ENCODE data around the gene GCFC2.
"Not testable (repeated sequence)": the region's sequence is repeated elsewhere in the genome, so short reads cannot be mapped to it uniquely, and the experiment has no call there.

GCFC2 gene

DNA sequence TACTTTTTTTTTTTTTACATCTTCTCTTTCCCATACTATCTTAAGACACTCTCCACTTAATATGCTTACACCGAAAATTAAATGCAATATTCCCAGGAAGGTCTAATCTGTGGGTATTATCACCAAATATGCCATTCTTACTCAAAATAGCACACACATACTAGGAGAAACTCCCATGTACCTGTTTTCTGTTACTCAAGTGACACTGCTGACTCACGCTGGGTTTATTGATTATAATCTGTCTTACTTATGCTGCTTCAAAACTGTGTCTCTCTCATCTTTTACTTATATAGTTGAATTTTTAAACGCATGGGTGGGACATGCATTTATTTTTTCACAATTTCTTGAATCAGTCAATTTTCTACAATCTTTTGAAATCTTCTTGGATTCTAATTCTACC is 34.3 kb downstream of the GCFC2 start:
- no peak for DNase-seq

DNA sequence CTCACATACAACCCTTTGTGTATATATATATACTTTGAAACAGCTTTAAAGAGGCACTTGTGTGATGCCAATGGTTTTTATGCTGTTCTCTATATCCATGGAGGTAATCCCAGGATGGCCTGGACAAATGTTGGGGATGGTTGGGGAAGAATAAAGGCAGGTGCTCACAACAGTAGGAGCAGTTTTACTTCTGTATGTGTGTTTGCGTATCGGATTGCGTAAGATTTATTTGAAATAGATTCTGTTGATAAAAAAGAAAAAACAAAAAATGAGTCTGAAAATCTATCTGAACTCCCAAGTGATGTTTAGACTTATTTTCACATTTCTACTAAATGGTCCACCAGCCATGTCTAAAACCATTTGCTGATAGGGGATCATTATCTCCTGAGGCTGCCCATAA is 34.8 kb downstream of the GCFC2 start:
- no peak for DNase-seq

DNA sequence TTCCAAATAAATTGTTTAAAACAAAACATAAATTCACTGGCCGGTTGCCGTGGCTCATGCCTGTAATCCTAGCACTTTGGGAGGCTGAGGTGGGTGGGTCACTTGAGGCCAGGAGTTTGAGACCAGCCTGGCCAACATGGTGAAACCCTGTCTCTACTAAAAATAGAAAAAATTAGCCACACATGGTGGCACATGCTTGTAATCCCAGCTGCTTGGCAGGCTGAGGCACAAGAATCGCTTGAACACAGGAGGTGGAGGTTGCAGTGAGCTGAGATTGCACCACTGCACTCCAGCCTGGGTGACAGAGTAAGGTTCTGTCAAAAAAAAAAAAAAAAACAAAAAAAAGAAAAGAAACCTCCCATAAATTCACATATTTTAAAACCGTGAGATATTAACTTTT is 35.3 kb downstream of the GCFC2 start:
- not testable (repeated sequence) for DNase-seq

DNA sequence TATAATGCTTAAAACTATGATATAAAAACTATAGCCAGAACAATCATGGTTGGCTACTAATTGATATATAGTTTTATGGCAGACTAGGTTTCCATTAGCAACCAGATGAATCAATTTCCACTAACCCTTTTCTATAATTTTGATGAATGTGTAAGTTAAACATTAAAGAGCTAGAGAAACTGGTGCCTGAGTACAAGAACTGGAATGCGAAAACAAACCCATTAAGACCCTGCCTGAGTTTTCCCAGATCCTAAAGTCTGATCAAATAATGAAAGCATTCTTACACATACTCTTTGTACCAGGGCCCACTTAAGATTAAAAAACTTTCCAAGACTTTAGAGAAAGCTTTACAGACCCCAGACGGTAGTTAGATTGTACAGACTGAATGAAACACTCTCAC is 42.8 kb downstream of the GCFC2 start:
- DNase-seq: no peak

DNA sequence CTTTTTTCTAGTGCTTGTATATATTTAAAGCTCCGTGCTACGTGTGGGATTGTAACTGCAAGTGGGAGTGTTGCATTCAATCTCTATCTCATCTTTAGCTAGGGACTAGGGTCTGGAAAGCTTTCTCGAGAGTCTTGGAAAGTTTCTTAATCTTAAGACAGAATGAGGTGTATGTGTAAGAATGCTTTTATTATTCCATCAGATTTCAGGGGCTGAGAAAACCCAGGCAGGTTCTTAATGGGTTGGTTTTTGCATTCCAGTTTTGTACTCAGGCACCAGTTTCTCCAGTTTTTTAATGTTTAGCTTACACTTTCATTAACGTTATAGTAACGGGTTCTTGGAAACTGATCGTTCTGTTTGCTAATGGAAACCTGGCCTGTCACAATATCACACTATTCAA is 43.8 kb downstream of the GCFC2 start:
- no peak for DNase-seq

DNA sequence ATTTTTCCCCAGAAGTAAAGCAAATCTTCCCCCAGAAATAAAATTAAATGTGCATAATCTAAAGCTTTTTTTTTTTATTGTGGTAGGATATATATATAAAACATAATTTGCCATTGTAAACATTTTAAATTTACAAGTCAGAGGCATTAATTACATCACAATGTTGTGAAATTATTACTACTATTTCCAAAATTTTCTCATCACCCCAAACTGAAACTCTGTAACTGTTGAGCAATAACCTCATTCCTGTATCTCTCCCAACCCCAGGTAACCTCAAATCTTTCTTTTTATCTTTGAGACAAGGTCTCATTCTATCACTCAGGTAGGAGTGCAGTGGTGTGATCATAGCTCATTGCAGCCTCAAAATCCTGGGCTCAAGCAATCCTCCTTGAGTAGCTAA is 52.9 kb downstream of the GCFC2 start:
- no peak for DNase-seq

DNA sequence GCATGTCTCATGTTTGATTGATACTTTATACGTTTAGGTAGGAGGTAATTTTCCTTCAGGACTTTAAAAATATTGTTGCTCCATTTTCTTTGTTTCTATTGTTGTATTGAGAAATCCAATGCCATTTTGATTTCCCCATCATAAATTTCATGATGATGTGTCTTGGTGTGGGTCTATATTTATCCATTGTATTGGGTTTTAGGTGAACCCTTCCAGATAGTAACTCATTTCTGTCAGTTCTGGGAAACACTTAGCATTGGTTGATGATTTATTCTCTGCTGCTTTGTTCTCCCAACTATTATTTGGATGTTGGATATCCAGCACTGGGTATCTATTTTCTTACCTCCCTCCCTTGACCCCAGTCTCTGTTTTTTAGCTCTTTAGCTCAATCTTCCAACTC is 54.2 kb downstream of the GCFC2 start:
- no peak for DNase-seq

DNA sequence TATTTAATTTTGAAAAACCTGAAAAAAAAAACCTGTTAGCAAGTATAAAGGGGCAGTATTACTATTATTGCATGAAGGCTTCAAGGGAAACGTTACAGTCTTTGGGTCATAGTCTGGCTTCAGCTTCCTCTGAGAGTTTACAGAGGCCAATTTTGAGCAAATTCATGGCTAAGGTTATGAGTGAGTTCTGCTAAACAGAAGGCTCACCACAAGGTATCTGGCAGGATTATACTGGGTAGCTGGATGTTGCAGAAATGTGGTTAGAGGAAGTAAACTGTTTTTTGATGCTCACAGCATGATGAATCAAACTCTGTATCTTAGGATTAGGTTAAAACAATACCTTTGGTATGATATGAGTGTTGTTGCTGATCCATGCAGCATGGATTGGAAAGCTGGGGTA is 54.9 kb downstream of the GCFC2 start:
- DNase-seq: no peak

DNA sequence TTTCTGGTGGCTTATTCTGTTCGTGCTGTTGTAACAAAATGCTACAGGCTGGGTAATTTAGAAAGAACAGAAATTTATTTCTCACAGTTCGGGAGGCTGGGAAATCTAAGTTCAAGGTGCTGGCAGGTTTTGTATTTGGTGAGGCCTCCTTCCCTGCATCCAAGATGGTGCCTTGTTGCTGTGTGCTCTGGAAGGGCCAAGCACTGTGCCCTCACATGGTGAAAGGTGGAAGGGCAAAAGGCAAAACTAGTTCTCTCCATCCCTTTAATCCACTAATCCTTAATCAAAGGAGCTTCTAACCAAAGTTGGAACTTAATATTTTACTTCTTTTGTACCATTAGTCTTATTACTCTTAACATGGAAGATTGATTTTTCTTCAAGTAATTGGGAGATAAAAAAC is 56.7 kb downstream of the GCFC2 start:
- no peak for DNase-seq

DNA sequence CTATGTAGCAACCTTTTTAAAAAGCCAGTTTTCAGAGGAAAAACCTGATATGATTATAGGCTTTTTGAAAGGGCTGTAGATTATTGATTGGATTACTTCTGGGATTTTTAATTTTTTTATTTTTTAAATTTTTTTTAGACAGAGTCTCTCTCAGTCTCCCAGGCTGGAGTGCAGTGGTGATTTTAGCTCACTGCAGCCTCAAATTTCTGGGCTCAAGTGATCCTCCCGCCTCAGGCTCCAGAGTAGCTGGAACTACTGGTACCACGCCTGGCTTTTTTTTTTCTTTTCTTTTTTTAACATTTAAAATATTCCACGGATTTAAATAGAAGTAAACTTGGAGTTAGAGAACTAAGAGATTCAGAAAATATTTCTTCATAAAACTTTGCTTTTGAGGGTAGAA is 62.9 kb downstream of the GCFC2 start:
- no peak for DNase-seq

DNA sequence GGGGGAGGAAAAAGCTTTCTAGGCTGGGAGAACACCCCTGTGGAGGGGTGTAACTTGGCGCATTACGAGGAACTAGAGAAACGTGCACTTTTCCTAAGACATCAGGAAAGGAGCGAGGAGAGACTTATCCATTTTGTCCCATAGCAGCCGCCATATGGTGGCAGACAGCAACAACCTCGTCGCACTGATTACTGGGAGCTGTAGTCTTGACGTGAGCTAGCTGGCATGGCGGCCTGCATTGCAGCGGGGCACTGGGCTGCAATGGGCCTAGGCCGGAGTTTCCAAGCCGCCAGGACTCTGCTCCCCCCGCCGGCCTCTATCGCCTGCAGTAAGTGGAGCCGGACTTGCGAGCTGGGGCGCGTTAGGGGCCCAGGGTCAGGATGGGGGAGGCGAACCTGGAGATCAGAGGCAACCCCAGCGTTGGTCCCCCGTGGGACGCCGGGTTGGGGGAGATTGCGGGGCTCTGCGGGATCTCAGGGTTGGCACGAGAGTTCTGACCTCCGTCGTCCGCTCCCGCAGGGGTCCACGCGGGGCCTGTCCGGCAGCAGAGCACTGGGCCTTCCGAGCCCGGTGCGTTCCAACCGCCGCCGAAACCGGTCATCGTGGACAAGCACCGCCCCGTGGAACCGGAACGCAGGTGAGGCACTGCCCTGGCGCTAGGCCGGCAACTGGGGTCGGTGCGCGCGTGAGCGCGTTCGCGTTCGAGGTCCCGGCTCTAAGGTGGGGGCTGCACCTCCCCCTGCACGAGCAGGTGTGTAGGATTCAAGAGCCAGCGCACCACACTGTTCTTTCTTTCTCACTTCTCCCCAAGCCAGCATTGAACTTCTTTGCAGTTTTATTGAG is 63.9 kb downstream of the GCFC2 start, which contains the start of gene MRPL19:
Gene MRPL19, plus strand, starts transcription at position 201 of the 843 bp plus-strand sequence. Its CDS starts 25 bp downstream, at position 226.
- DNase-seq: peak in 1 of 2 experiments; percentile 71

DNA sequence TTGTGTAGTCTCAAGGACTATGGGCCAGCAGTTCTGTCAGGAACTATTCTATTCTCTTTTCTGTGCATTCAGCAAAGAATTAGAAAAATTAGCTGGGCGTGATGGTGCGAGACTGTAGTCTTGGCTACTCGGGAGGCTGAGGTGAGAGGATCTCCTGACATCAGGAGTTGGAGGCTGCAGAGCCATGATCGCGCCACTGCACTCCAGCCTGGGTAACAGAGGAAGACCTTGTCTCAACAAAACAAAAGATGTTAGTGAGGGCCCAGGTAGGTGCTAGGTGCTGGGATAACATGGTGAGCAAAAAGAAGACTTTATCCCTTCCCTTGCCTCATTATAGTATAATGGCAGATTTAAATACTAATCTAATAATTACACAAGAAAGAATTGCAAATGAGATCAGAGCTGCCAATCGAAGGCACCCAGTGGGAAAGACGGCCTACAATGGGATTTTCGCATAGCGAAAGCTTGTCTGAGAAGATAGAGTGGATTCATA is 64.6 kb downstream of the GCFC2 start:
- no peak for DNase-seq

DNA sequence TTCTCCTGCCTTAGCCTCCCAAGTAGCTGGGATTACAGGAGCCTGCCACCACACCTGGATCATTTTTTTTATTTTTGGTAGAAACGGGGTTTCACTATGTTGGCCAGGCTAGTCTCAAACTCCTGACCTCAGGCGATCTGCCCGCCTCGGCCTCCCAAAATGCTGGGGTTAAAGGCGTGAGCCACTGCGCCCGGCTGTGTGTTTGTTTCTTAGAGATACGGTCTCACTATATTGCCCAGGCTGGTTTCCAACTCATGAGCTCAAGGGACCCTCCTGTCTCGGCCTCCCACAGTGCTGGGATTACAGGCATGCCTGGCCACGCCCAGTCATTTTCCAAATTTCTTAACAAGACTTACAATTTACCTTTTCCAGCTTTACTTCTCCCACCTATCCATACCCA is 65.1 kb downstream of the GCFC2 start:
- no peak for DNase-seq

DNA sequence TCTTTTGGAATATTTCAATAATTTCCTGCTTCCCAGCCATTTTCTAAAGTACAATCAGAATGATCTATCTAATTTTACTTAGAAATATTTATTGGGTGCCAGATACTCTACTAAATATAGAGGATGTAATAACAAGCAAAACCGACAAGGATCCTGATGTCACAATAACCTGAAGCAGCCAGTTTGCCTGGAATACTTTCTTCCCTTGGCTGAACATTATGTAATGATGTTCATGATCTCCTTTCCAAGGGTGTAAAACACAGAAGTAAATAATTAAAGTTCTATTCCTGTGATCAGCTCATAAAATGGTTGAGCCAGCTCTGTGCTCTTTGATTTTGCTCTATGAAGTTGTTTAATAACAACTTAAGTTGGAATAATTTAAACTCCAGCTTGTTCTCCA is 66.7 kb downstream of the GCFC2 start:
- no peak for DNase-seq

DNA sequence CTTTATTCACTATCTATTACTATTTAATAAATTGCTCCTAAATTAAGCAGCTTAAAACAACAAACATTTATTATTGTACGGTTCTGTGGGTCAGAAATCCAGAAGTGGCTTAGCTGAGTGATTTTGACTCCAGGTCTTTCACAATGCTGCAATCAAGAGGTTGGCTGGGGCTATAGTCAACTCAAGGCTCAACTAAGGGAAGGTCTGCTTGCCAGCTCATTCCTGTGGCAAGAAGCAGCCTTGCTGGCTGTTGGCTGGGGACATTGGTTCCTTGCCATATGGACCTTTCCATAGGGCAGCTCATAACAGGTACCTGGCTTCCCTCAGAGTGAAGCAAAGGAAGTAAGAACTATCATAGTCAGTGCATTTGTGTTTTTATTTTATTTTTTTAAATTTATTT is 69.1 kb downstream of the GCFC2 start:
- no peak for DNase-seq

DNA sequence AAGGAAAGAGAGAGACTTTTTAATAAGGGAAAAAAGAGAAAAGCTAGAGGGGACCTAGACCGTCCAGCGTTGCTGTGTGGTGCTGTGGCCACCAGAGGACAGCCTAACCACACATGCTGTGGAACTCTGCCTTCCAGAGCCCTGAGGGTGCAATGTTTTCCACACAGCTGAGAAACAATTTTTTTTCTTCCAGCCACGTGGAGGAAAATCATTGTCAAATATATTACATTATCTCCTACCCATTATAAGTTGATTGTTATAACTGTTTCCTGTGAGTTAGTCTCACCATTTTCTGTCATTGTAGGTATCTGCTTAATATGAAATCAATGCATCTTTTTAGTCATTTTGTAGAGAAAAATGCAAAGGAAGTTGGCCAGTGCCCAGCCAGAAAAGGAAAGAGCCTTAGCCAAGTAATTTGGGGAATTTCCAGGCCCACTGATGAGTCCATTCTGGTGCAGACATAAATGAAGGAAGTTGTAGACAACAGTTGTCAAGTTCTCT is 70.0 kb downstream of the GCFC2 start:
- peak in 1 of 2 experiments; percentile 31 for DNase-seq

DNA sequence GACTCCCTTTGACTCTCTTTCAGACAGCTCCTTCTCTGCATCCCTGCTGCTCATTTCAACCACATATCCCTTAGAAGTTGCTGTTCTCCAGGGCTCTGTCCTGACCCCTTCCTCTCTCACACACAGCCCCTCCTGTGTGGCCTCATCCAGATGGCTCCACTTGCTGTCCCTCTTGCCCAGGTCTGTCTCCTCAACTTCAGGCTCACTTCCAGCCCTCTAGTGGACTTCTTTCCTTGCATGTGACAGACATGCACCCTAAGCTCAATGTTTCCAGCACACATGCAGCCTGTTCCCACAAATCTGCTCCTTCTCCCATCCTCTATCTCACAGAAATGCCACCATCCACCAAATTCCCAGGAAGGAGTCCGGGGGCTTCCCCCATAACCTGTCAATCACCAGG is 73.1 kb downstream of the GCFC2 start:
- DNase-seq: no peak

DNA sequence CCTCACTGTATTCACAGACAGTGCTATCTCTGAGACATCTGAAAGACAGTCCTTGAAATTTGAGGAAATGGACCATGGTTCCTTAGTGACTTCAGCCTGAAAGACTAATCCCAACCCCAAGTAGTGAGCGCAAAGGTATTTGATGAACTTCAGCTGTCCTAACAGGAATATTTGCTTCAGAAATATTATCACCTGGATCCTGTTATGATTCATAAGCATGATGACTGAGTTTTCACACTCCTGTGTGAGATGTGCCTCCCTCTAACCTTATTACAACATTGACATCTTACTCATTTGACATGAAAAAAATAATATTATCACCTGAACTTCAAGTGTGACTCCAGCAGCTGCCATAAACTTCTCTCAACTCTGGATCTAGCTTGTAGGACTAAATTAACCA is 75.8 kb downstream of the GCFC2 start:
- no peak for DNase-seq

DNA sequence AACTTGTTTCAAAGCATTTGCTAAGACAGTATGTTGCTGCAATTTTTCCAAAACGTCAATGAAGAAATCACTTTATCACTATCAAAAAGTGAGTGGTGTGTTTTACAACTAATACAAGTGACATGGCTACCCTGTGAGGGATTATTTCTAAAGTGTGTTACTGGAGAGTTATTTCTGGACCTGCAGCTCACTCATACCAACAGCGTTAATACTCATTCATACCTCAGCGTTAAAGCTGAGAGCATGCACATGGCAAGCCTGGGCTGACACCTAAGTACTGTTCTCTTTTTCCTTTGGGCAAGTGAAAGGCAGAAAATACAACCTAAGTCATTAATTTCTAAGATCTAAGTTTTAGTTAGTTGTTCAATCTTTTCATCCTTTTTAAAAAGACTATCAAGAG is 77.1 kb downstream of the GCFC2 start:
- no peak for DNase-seq

DNA sequence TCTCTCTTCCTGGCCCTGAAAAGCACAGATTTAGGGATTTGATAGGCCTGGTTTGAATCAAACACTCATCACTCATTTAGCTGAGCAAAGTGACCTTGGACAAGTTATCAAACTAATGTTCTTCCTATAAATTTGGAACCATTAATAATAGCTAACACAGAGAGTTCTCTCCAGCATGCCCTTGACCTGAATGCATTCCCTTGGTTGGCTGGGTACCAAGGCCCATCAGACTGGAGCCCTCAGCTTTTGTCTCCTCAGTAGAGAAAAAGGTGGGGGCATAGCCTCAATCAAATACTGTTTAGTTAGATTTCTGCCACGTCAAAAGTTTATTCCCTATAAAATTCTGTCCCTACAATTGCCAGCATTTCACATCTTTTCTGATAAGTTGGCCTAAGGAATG is 77.9 kb downstream of the GCFC2 start:
- DNase-seq: no peak

DNA sequence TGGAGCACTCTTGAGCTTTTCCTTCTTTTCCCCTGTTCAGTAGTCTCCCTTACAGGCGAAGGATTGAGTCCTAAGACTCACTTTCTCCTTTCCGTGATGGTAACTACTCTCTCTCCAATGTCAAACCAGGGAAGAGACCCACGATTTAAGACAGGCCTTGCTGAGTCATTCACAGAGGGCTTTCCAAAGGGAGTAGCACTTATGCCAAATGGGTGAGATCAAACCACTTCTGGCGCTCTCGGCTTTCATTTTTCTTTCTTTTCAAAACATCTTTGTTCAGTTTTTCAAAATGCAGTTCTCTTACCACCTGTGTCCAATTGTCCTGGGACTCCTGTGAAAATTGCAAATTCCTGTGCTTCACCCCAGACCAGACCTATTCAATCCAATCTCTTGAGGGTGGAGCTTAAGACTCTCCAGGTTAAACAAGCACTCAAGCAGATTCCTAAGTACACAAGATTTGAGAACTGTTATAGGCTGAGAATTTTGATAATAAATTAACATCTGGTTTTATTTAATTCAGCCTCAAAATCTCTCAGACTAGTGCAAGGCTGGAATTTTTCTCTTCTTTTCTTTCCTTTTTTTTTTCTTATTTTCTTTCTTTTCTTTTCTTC is 78.5 kb downstream of the GCFC2 start:
- DNase-seq: no peak

DNA sequence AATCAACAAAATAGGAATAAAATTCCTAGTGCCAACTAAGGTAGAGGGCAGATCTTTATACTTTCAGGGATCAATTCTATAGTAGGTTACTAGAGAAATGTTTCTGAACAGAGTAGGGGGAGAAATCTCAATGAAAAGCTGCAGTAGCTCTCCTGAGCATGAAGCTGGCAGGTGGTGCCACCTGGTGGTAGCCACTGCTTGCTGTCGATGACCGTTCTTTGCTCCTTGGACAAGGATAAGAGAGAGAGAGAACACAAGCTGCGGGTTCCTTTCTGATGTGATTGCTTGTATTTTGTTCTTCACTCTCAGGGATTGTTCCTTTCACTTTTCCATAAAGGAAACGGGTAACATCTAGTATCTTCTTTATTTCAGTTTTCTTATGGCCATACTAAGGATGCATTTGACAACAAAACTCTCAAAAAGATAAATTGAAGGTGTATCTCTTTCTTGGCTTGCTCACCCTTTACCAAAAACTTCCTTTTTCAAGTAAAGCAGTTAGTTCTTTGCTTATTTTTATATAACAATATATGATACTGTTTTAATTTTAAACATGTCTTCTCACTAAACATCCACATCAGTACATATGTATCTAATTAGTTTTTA is 82.7 kb downstream of the GCFC2 start:
- peak in 1 of 2 experiments; percentile 2 for DNase-seq

DNA sequence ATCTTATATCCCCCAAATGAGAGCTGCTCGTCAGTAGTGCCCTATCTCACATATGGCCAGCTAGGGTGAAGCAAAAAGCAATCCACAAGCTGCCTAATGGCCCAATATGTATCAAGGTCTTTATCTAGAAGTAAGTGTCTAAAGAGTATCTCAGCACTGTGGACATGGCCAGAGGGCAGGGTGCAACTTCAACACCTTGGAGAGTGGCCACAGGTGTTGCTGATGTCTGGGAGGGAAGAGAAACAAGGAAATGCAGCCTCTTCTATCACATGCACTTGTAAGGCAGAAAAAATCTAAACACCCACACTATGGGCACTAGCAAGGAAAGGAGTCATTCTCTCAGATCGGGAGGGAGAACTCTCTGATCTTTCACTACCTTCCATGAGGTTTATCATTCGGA is 87.8 kb downstream of the GCFC2 start:
- DNase-seq: no peak

DNA sequence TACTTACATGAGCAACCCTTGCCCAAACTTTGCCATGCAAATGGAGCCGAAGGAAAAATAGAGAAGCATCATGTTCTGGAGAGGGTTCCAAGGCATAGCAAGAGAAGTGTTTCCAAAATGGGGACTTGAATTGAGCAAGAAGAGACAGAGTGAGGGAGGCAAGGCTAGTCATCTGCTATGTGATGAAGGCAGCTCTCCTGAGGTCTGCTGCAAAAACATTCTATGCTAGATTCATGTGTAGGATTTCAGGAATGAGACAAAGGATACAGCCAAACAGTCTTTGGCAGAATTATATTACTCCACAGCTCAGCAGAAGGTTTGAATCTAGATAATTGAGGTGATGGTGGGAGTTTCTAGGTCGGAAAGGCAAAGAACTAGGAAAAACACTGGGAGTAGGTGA is 88.2 kb downstream of the GCFC2 start:
- DNase-seq: no peak

Data from cerebellar nuclear complex (tissue), 1 donor.